ENCODE measurements around the gene SHROOM2. TPM values are rescaled to one million over a fixed set of nuclear protein-coding genes. Genes with fewer than 3 reads are reported as not detected.

The SHROOM2 gene
- polyA plus RNA-seq, 3 donors from 2014 or later, result not detected

DNA sequence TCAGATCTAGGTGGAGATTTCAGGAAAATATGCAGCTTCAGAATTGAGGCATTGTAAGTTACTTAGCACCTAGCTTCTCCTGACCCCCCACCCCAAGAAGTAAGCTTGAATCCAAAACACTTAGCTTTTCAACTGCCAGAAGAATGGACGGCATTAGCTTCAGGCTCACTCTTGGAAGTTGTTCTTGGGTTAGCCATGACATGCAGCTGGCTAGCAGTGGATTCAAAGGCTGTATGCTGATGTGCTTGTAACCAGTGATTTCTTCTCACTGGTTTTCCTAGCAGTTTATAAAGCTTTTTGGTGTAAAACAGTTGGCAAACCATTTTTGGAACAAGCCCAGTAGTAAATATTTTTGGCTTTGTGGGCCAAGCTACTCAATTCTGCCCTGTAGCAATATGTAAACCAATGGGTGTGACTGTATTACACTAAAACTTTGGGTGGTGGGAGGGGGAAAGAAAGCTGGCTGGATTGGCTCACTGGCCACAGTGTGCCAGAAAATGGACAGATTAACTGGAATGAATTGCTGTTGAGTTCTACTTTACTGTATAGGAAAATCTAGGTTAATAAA lies 85.6 kb downstream of the SHROOM2 start:
- no peak overlapping the region for H3K27ac Mint-ChIP-seq
- DNase-seq, result no peak
- H3K36me3 Mint-ChIP-seq, result no peaks in the 10 kb centered on the region
- H3K4me1 Mint-ChIP-seq, result peaks cover 0 to 2% of the 10 kb centered on the region in 2 donors
- peaks cover 0 to 10% (median 6%) of the 10 kb centered on the region in 3 donors for H3K27me3 Mint-ChIP-seq (ENCODE audit: low read depth in 3 of 3)
- no peaks in the 10 kb centered on the region for H3K9me3 Mint-ChIP-seq
- H3K4me3 Mint-ChIP-seq, result no peak overlapping the region

DNA sequence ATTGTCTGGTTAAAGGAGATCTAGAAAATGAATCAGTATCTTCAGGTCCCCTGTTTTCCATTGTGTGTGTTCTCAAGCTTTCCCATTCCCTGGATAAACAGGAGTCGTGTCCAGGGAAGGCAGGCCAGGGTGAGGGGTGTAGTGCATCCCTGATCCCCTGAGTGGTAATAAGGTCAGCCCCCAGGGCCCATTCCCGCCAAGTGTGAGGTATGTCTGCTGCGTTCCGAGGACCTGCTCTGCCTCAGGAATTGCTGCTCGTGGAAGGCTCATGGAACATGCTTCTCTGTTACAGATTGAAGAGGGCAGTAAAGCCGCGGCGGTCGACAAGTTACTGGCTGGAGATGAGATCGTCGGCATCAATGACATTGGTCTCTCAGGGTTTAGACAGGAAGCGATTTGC lies 87.1 kb downstream of the SHROOM2 start:
- Mint-ChIP-seq H3K4me1 (peaks cover 0 to 2% of the 10 kb centered on the region in 2 donors), H3K4me3 (no peak overlapping the region), H3K27me3 (ENCODE audit: low read depth in 3 of 3) (peaks cover 1 to 10% (median 4%) of the 10 kb centered on the region in 3 donors), H3K36me3 (no peaks in the 10 kb centered on the region), H3K9me3 (no peaks in the 10 kb centered on the region), H3K27ac (no peak overlapping the region)
- DNase-seq, result no peak

DNA sequence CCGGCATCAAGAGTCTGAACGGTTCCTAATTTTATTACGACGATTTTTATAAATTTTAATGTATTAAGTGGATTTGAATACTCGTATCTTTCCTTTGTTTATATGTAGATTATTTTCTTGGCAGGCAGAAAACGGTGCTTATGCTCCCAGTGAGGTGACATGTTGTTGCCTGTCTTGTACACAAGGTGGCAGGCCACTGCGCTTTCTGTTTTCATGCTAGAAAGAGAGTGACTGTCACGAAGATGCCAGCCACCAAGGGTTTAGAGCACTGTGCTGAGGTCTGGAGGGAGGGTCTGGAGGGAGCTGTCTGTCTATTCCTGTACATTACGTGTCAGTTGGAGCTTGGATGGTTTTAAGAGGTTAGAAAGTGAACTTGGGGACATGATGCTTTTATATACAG lies 87.7 kb downstream of the SHROOM2 start:
- H3K27ac Mint-ChIP-seq, result no peak overlapping the region
- H3K4me3 Mint-ChIP-seq, result no peak overlapping the region
- no peaks in the 10 kb centered on the region for H3K36me3 Mint-ChIP-seq
- H3K9me3 Mint-ChIP-seq, result no peaks in the 10 kb centered on the region
- peaks cover 1 to 10% (median 4%) of the 10 kb centered on the region in 3 donors for H3K27me3 Mint-ChIP-seq (ENCODE audit: low read depth in 3 of 3)
- DNase-seq, result peak; percentile 15 to 35 (median 19)
- H3K4me1 Mint-ChIP-seq, result peaks cover 0 to 2% of the 10 kb centered on the region in 2 donors

GRCh38 chrX:9874483-9874882 lies 88.3 kb downstream of the SHROOM2 start:
- H3K4me1 Mint-ChIP-seq, result peaks cover 0 to 2% of the 10 kb centered on the region in 2 donors
- no peak overlapping the region for H3K4me3 Mint-ChIP-seq
- DNase-seq, result no peak
- no peaks in the 10 kb centered on the region for H3K36me3 Mint-ChIP-seq
- peaks cover 1 to 12% (median 4%) of the 10 kb centered on the region in 3 donors for H3K27me3 Mint-ChIP-seq (ENCODE audit: low read depth in 3 of 3)
- no peaks in the 10 kb centered on the region for H3K9me3 Mint-ChIP-seq
- no peak overlapping the region for H3K27ac Mint-ChIP-seq

- Mint-ChIP-seq H3K27me3 (ENCODE audit: low read depth in 3 of 3) (peaks cover 1 to 13% (median 4%) of the 10 kb centered on the region in 3 donors), H3K36me3 (no peaks in the 10 kb centered on the region)
Observed at GRCh38 chrX:9875801-9876200, 89.6 kb downstream of the SHROOM2 start.

DNA sequence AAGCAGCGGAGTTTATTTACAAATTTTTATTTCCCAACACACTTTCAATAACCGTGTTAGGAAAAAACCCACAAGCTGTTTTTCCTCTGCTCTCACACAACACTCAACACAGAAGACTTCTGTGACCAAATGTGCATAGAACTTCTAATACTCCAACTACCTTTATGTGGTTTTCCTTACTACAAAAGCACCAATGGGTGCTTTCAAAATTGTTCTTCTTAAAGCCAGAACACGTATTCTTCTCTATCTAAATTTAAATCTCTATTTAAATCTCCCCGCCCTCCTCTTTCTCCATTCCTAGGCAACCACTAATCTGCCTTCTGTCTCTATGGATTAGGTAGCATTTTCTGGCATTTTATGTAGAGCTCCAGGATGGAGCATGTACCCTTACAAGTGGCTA lies 90.0 kb downstream of the SHROOM2 start:
- DNase-seq, result no peak
- Mint-ChIP-seq H3K9me3 (no peaks in the 10 kb centered on the region), H3K36me3 (no peaks in the 10 kb centered on the region), H3K27me3 (ENCODE audit: low read depth in 3 of 3) (peaks cover 1 to 13% (median 4%) of the 10 kb centered on the region in 3 donors), H3K4me3 (no peak overlapping the region), H3K27ac (no peak overlapping the region), H3K4me1 (peaks cover 0 to 2% of the 10 kb centered on the region in 2 donors)

More at GRCh38 chrX:9875801-9876200, 89.6 kb downstream of the SHROOM2 start:
- Mint-ChIP-seq H3K4me3 (no peak overlapping the region), H3K27ac (no peak overlapping the region), H3K4me1 (peaks cover 0 to 2% of the 10 kb centered on the region in 2 donors), H3K9me3 (no peaks in the 10 kb centered on the region)
- DNase-seq, result no peak

DNA sequence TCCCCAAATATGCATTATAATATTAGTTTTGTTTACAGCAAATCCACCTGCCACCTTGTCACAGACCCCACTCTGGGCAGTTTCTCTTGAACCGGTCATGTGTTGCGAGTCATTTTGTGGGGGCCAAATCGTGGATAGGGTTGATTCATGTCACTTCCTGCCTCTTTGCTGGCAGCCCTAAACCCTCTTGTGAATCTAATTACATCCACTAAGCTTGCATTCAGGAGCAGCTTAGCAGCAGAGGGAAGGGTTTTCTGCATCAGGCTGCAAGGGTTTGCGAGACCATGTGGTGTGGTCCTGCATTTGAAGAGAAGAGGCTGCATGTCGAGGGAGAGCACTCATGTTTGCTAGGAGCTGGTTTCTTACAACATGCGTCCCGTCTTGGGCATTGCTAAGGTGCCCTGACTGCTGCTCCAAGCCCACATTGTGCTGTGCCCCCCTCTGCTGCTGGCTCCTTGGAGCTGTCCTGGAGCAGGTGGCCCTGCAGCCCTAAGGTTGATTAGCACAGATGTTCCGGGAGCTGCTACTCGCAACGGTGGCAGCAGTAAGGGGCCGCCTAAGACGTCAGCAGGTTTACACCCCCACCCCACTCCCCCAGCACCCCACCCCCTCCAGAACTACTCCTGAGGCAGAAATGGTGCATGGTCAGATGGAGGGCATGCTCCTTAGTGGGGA lies 92.1 kb downstream of the SHROOM2 start:
- peaks cover 0 to 2% of the 10 kb centered on the region in 2 donors for H3K4me1 Mint-ChIP-seq
- H3K4me3 Mint-ChIP-seq, result no peak overlapping the region
- peaks cover 1 to 12% (median 10%) of the 10 kb centered on the region in 3 donors for H3K27me3 Mint-ChIP-seq (ENCODE audit: low read depth in 3 of 3)
- no peaks in the 10 kb centered on the region for H3K36me3 Mint-ChIP-seq
- no peak for DNase-seq
- H3K27ac Mint-ChIP-seq, result no peak overlapping the region
- H3K9me3 Mint-ChIP-seq, result no peaks in the 10 kb centered on the region

DNA sequence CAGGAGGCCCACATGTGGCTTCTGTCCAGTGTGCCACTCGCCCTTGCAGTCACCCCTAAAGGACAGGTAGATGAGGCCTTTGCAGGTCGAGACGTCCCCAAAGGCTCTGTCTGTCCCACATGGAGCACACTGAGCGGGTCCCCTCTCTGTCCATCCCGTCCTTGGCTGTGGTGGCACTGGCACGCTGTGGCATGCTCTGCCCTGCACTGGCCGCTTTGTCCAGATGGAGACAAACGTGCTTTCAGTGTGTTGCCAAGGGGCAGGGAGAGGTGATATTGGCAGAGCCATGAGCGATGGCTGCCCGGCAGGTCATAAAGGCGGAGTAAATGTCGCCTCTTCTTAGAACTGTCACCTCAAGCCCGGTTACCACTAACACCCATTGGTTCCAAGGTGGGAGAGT lies 94.0 kb downstream of the SHROOM2 start:
- Mint-ChIP-seq H3K36me3 (no peaks in the 10 kb centered on the region), H3K4me3 (no peak overlapping the region)

DNA sequence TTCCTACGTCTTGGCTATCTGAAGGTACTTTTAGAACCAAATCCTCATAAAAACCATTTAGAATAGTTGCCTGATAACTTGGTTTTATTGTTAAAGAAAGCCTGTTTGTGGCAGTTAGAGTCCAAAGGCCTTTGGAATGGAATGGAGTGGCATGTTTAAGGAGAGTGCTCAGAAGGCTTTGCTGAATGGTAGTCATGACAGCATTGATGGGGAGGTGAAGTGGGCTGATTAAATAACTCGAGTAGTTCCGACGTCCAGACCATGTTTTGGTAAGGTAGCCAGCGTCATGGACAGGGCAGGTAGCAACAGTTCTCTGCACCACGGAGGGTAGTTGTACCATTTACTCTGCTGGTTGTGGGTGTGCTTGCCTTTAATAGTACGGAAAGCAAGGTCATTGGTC lies 94.6 kb downstream of the SHROOM2 start:
- no peak for DNase-seq
- Mint-ChIP-seq H3K4me1 (no peaks in the 10 kb centered on the region), H3K27me3 (ENCODE audit: low read depth in 3 of 3) (peaks cover 1 to 11% (median 6%) of the 10 kb centered on the region in 3 donors), H3K36me3 (no peaks in the 10 kb centered on the region), H3K4me3 (no peak overlapping the region), H3K9me3 (no peaks in the 10 kb centered on the region), H3K27ac (no peak overlapping the region)

More for the DNA sequence above, 94.0 kb downstream of the SHROOM2 start:
- DNase-seq, result no peak
- H3K4me1 Mint-ChIP-seq, result no peaks in the 10 kb centered on the region
- no peaks in the 10 kb centered on the region for H3K9me3 Mint-ChIP-seq
- H3K27ac Mint-ChIP-seq, result no peak overlapping the region
- peaks cover 1 to 11% (median 6%) of the 10 kb centered on the region in 3 donors for H3K27me3 Mint-ChIP-seq (ENCODE audit: low read depth in 3 of 3)

DNA sequence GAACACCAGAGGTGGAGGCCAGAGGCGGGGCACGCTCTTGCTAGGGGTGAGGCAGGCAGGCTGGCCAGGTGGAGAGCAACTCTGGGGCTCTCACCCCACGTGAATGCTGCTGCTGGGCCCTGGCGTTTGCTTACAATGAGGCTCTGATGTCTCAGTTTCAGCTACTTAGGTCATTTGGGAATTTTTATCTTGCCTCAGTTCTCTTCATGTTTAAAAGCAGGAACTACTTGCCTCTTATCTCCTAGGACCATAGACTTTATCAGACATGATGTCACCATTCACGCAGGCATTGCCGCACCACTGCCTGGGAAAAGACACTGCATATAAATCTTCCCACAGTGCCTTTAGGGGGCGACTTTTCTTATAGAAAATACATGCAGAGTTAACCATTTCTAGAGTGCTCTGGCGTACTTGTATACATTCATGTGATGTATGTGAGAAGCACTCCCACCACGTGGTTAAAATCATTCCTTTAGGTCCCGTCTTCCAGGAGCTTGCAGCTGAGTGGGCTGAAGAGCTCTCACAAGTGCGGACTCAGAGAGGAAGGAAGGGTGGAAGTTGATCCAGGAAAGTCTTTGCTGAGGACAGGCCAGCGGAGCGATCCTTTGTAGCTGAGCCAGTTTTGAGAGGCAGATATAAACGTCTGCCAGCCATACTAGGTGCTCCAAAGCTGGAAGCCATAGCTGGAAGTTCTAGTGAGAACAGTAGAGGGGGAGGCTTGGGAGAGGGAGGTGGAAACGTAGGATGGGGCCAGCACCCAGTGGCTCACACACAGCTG lies 96.6 kb downstream of the SHROOM2 start:
- Mint-ChIP-seq H3K27me3 (ENCODE audit: low read depth in 3 of 3) (peaks cover 0 to 14% (median 6%) of the 10 kb centered on the region in 3 donors), H3K36me3 (no peaks in the 10 kb centered on the region), H3K4me3 (no peak overlapping the region), H3K4me1 (no peaks in the 10 kb centered on the region), H3K27ac (no peak overlapping the region), H3K9me3 (no peaks in the 10 kb centered on the region)
- DNase-seq, result no peak

GRCh38 chrX:9884031-9884779 lies 98.0 kb downstream of the SHROOM2 start:
- Mint-ChIP-seq H3K4me3 (no peak overlapping the region), H3K36me3 (no peaks in the 10 kb centered on the region), H3K27ac (no peak overlapping the region), H3K9me3 (no peaks in the 10 kb centered on the region), H3K4me1 (no peaks in the 10 kb centered on the region), H3K27me3 (ENCODE audit: low read depth in 3 of 3) (peaks cover 1 to 16% (median 6%) of the 10 kb centered on the region in 3 donors)
- no peak for DNase-seq

- peak; percentile 17 to 28 (median 27) for DNase-seq
- Mint-ChIP-seq H3K4me3 (no peak overlapping the region), H3K9me3 (no peaks in the 10 kb centered on the region), H3K27ac (no peak overlapping the region), H3K4me1 (no peaks in the 10 kb centered on the region), H3K27me3 (ENCODE audit: low read depth in 3 of 3) (peaks cover 1 to 16% (median 2%) of the 10 kb centered on the region in 3 donors), H3K36me3 (no peaks in the 10 kb centered on the region)
Observed at GRCh38 chrX:9885150-9885549, 98.9 kb downstream of the SHROOM2 start.

- Mint-ChIP-seq H3K9me3 (no peaks in the 10 kb centered on the region), H3K27me3 (ENCODE audit: low read depth in 3 of 3) (peaks cover 1 to 17% (median 2%) of the 10 kb centered on the region in 3 donors), H3K4me1 (no peaks in the 10 kb centered on the region), H3K36me3 (no peaks in the 10 kb centered on the region), H3K4me3 (no peak overlapping the region), H3K27ac (no peak overlapping the region)
- DNase-seq, result no peak
Observed at GRCh38 chrX:9887659-9888297, 101.5 kb downstream of the SHROOM2 start.

Data from immature natural killer cell (primary cell).